GM21576 (cell line): ENCODE measurements around the gene CHDH.

ENCODE experiments used
- ATAC-seq: cut with Tn5 transposase; IDR thresholded peaks from one replicate; pipeline ENCODE4 v1.9.1; 2021; ENCODE audit warnings: mild to moderate bottlenecking, moderate library complexity; ENCODE audit not compliant: unreplicated experiment

The CHDH gene

GRCh38 chr3:53763353-53763752 is 82.9 kb downstream of the CHDH start:
- ATAC-seq: no peak
